ENCODE measurements around the gene ATP11B.

ATP11B gene

GRCh38 chr3:182921665-182922355, 128.5 kb downstream of the ATP11B start:
- no peaks in the 10 kb centered on the region for H3K27me3 Mint-ChIP-seq (ENCODE audit: low read depth)
- H3K27ac Mint-ChIP-seq = no peak overlapping the region
- H3K9me3 Mint-ChIP-seq = peaks cover 5% of the 10 kb centered on the region
- H3K36me3 Mint-ChIP-seq (ENCODE audit: low read depth) = peaks cover 24% of the 10 kb centered on the region
- peaks cover 4% of the 10 kb centered on the region for H3K4me1 Mint-ChIP-seq (ENCODE audit: low read depth)
- no peak overlapping the region for H3K4me3 Mint-ChIP-seq

- peaks cover 5% of the 10 kb centered on the region for H3K9me3 Mint-ChIP-seq
- no peak overlapping the region for H3K4me3 Mint-ChIP-seq
- peaks cover 32% of the 10 kb centered on the region for H3K36me3 Mint-ChIP-seq (ENCODE audit: low read depth)
- H3K4me1 Mint-ChIP-seq (ENCODE audit: low read depth) = peaks cover 7% of the 10 kb centered on the region
- H3K27me3 Mint-ChIP-seq (ENCODE audit: low read depth) = no peaks in the 10 kb centered on the region
- H3K27ac Mint-ChIP-seq = no peak overlapping the region
Observed at GRCh38 chr3:182925330-182925943, 132.1 kb downstream of the ATP11B start.

GRCh38 chr3:182925944-182926337, 132.6 kb downstream of the ATP11B start:
- H3K4me3 Mint-ChIP-seq = no peak overlapping the region
- H3K9me3 Mint-ChIP-seq = peaks cover 5% of the 10 kb centered on the region
- H3K4me1 Mint-ChIP-seq (ENCODE audit: low read depth) = peaks cover 7% of the 10 kb centered on the region
- no peak overlapping the region for H3K27ac Mint-ChIP-seq
- peaks cover 31% of the 10 kb centered on the region for H3K36me3 Mint-ChIP-seq (ENCODE audit: low read depth)
- H3K27me3 Mint-ChIP-seq (ENCODE audit: low read depth) = no peaks in the 10 kb centered on the region

GRCh38 chr3:182935803-182936202, 142.5 kb downstream of the ATP11B start:
- Mint-ChIP-seq H3K27me3 (ENCODE audit: low read depth) (no peaks in the 10 kb centered on the region), H3K4me3 (no peak overlapping the region), H3K27ac (no peak overlapping the region), H3K36me3 (ENCODE audit: low read depth) (peaks cover 14% of the 10 kb centered on the region), H3K9me3 (peaks cover 9% of the 10 kb centered on the region), H3K4me1 (ENCODE audit: low read depth) (peaks cover 2% of the 10 kb centered on the region)

- H3K27ac Mint-ChIP-seq = no peak overlapping the region
- H3K4me1 Mint-ChIP-seq (ENCODE audit: low read depth) = peaks cover 2% of the 10 kb centered on the region
- no peak overlapping the region for H3K4me3 Mint-ChIP-seq
- H3K9me3 Mint-ChIP-seq = peaks cover 9% of the 10 kb centered on the region
- peaks cover 13% of the 10 kb centered on the region for H3K36me3 Mint-ChIP-seq (ENCODE audit: low read depth)
- no peaks in the 10 kb centered on the region for H3K27me3 Mint-ChIP-seq (ENCODE audit: low read depth)
Observed at GRCh38 chr3:182936239-182936917, 143.1 kb downstream of the ATP11B start.

- Mint-ChIP-seq H3K36me3 (ENCODE audit: low read depth) (peaks cover 13% of the 10 kb centered on the region), H3K4me1 (ENCODE audit: low read depth) (peaks cover 2% of the 10 kb centered on the region), H3K9me3 (peaks cover 9% of the 10 kb centered on the region), H3K27ac (no peak overlapping the region), H3K27me3 (ENCODE audit: low read depth) (no peaks in the 10 kb centered on the region), H3K4me3 (no peak overlapping the region)
Observed at GRCh38 chr3:182936918-182937285, 143.6 kb downstream of the ATP11B start.

- H3K27ac Mint-ChIP-seq = no peak overlapping the region
- no peak overlapping the region for H3K4me3 Mint-ChIP-seq
- H3K27me3 Mint-ChIP-seq (ENCODE audit: low read depth) = no peaks in the 10 kb centered on the region
- H3K9me3 Mint-ChIP-seq = peaks cover 4% of the 10 kb centered on the region
- H3K36me3 Mint-ChIP-seq (ENCODE audit: low read depth) = peaks cover 9% of the 10 kb centered on the region
- H3K4me1 Mint-ChIP-seq (ENCODE audit: low read depth) = peaks cover 2% of the 10 kb centered on the region
Observed at GRCh38 chr3:182937293-182938051, 144.2 kb downstream of the ATP11B start.

- Mint-ChIP-seq H3K9me3 (no peaks in the 10 kb centered on the region), H3K4me1 (ENCODE audit: low read depth) (peaks cover 2% of the 10 kb centered on the region), H3K27me3 (ENCODE audit: low read depth) (no peaks in the 10 kb centered on the region), H3K4me3 (no peak overlapping the region), H3K27ac (no peak overlapping the region), H3K36me3 (ENCODE audit: low read depth) (peaks cover 16% of the 10 kb centered on the region)
Observed at GRCh38 chr3:182940266-182940808, 147.0 kb downstream of the ATP11B start.

GRCh38 chr3:182941719-182942118, 148.4 kb downstream of the ATP11B start:
- no peak overlapping the region for H3K4me3 Mint-ChIP-seq
- H3K27me3 Mint-ChIP-seq (ENCODE audit: low read depth) = no peaks in the 10 kb centered on the region
- peaks cover 2% of the 10 kb centered on the region for H3K4me1 Mint-ChIP-seq (ENCODE audit: low read depth)
- H3K27ac Mint-ChIP-seq = no peak overlapping the region
- H3K36me3 Mint-ChIP-seq (ENCODE audit: low read depth) = peaks cover 26% of the 10 kb centered on the region
- no peaks in the 10 kb centered on the region for H3K9me3 Mint-ChIP-seq

- peaks cover 5% of the 10 kb centered on the region for H3K4me1 Mint-ChIP-seq (ENCODE audit: low read depth)
- peaks cover 39% of the 10 kb centered on the region for H3K36me3 Mint-ChIP-seq (ENCODE audit: low read depth)
- H3K4me3 Mint-ChIP-seq = no peak overlapping the region
- H3K27me3 Mint-ChIP-seq (ENCODE audit: low read depth) = no peaks in the 10 kb centered on the region
- H3K9me3 Mint-ChIP-seq = no peaks in the 10 kb centered on the region
- no peak overlapping the region for H3K27ac Mint-ChIP-seq
Observed at GRCh38 chr3:182947888-182948287, 154.6 kb downstream of the ATP11B start.

GRCh38 chr3:182948305-182948704, 155.0 kb downstream of the ATP11B start:
- H3K9me3 Mint-ChIP-seq = no peaks in the 10 kb centered on the region
- peaks cover 5% of the 10 kb centered on the region for H3K4me1 Mint-ChIP-seq (ENCODE audit: low read depth)
- no peaks in the 10 kb centered on the region for H3K27me3 Mint-ChIP-seq (ENCODE audit: low read depth)
- no peak overlapping the region for H3K27ac Mint-ChIP-seq
- H3K4me3 Mint-ChIP-seq = no peak overlapping the region
- peaks cover 42% of the 10 kb centered on the region for H3K36me3 Mint-ChIP-seq (ENCODE audit: low read depth)

GRCh38 chr3:182949688-182950087, 156.4 kb downstream of the ATP11B start:
- no peak overlapping the region for H3K27ac Mint-ChIP-seq
- H3K4me1 Mint-ChIP-seq (ENCODE audit: low read depth) = peaks cover 5% of the 10 kb centered on the region
- no peak overlapping the region for H3K4me3 Mint-ChIP-seq
- no peaks in the 10 kb centered on the region for H3K9me3 Mint-ChIP-seq
- no peaks in the 10 kb centered on the region for H3K27me3 Mint-ChIP-seq (ENCODE audit: low read depth)
- H3K36me3 Mint-ChIP-seq (ENCODE audit: low read depth) = peaks cover 34% of the 10 kb centered on the region

- no peak overlapping the region for H3K27ac Mint-ChIP-seq
- no peaks in the 10 kb centered on the region for H3K27me3 Mint-ChIP-seq (ENCODE audit: low read depth)
- peaks cover 39% of the 10 kb centered on the region for H3K36me3 Mint-ChIP-seq (ENCODE audit: low read depth)
- peaks cover 4% of the 10 kb centered on the region for H3K4me1 Mint-ChIP-seq (ENCODE audit: low read depth)
- H3K9me3 Mint-ChIP-seq = no peaks in the 10 kb centered on the region
- no peak overlapping the region for H3K4me3 Mint-ChIP-seq
Observed at GRCh38 chr3:182954553-182955235, 161.4 kb downstream of the ATP11B start.

- Mint-ChIP-seq H3K27ac (no peak overlapping the region), H3K36me3 (ENCODE audit: low read depth) (peaks cover 40% of the 10 kb centered on the region), H3K4me3 (no peak overlapping the region), H3K9me3 (no peaks in the 10 kb centered on the region), H3K4me1 (ENCODE audit: low read depth) (peaks cover 11% of the 10 kb centered on the region), H3K27me3 (ENCODE audit: low read depth) (no peaks in the 10 kb centered on the region)
Observed at GRCh38 chr3:182957226-182957625, 163.9 kb downstream of the ATP11B start.
